SH-SY5Y (cell line): ENCODE results near the gene OBSCN.

Experiments
- GATA2 ChIP-seq: IDR thresholded peaks from 2 replicates; pipeline ENCODE4 v1.6.1; 2011; ENCODE audit warnings: mild to moderate bottlenecking, low read depth, low read length
- GATA3 ChIP-seq: IDR thresholded peaks from 2 replicates; pipeline ENCODE4 v1.6.1; 2011; ENCODE audit warnings: low read depth, mild to moderate bottlenecking, low read length, moderate library complexity

GRCh38 chr1:228349701-228350171 lies 141.9 kb downstream of the OBSCN start:
- no peak for TF ChIP-seq GATA2
- no peak for TF ChIP-seq GATA3
